Smooth muscle cell (in vitro differentiated cells): ENCODE results near the gene ALKBH3. TPM values are rescaled to one million over a fixed set of nuclear protein-coding genes. Genes with fewer than 3 reads are reported as not detected.

Source experiments
- DNase-seq: peaks from one replicate; lab custom pipeline; 2025; ENCODE audit not compliant: unreplicated experiment; lab: John Stamatoyannopoulos, UW
- H2AFZ ChIP-seq: fragments of 200-600 bp; sonication (generic); 2 replicates; pipeline ENCODE4 v1.6.0; 2016; ENCODE audit warnings: antibody characterized with exemption, low read depth, mild to moderate bottlenecking
- H3F3A ChIP-seq: fragments of 200-600 bp; sonication (generic); 2 replicates; pipeline ENCODE4 v1.6.0; 2017; ENCODE audit warnings: antibody characterized with exemption, low read depth
- H3K27ac ChIP-seq: fragments of 200-600 bp; sonication (generic); 2 replicates; pipeline ENCODE4 v1.5.1; 2016; ENCODE audit warnings: low read depth, mild to moderate bottlenecking
- H3K27me3 ChIP-seq: fragments of 200-600 bp; sonication (generic); 2 replicates; pipeline ENCODE4 v1.6.1; 2016; ENCODE audit warnings: low read depth, mild to moderate bottlenecking
- H3K36me3 ChIP-seq: fragments of 200-600 bp; sonication (generic); 2 replicates; pipeline ENCODE4 v1.5.1; 2016; ENCODE audit warnings: low read depth
- H3K4me1 ChIP-seq: fragments of 200-600 bp; sonication (generic); 2 replicates; pipeline ENCODE4 v1.5.1; 2016; ENCODE audit warnings: low read depth
- H3K4me2 ChIP-seq: fragments of 200-600 bp; sonication (generic); 2 replicates; pipeline ENCODE4 v1.6.0; 2016; ENCODE audit warnings: mild to moderate bottlenecking
- H3K4me3 ChIP-seq: fragments of 200-600 bp; sonication (generic); 2 replicates; pipeline ENCODE4 v1.5.1; 2016; ENCODE audit warnings: mild to moderate bottlenecking
- H3K79me2 ChIP-seq: fragments of 200-600 bp; sonication (generic); 2 replicates; pipeline ENCODE4 v1.6.0; 2016; ENCODE audit warnings: low read depth, mild to moderate bottlenecking
- H3K9ac ChIP-seq: fragments of 200-600 bp; sonication (generic); 2 replicates; pipeline ENCODE4 v1.6.0; 2016; ENCODE audit warnings: low read depth
- H3K9me3 ChIP-seq: fragments of 200-600 bp; sonication (generic); replicated peaks from 2 replicates; pipeline ENCODE4 v1.5.1; 2016; ENCODE audit warnings: low read depth
- H4K20me1 ChIP-seq: fragments of 200-600 bp; sonication (generic); 2 replicates; pipeline ENCODE4 v1.6.0; 2016; ENCODE audit warnings: low read depth
- CTCF ChIP-seq: fragments of 200-600 bp; sonication (generic); IDR thresholded peaks from 2 replicates; pipeline ENCODE4 v1.5.1; 2017; ENCODE audit warnings: borderline replicate concordance, mild to moderate bottlenecking, antibody characterized with exemption; ENCODE audit not compliant: insufficient read depth, poor library complexity, severe bottlenecking
- WGBS: methylation state at CpG from one replicate; pipeline ENCODE4 v1.1.7; 2016; ENCODE audit warnings: low lambda C conversion rate; 5-methylcytosine and 5-hydroxymethylcytosine counted together
- polyA plus RNA-seq: library from polyadenylated mRNA; unstranded; fragments of >200 nt; fragmentation: Nextera tagmentation; extraction: Ambion mirVana; gene quantifications from 2 replicates; pipeline ENCODE4 v1.2.1, GENCODE V29; 2016
- total RNA-seq: library from RNA; depleted of rRNA; stranded (reverse); fragments of >200 nt; gene quantifications from 2 replicates; pipeline ENCODE4 v1.2.3, GENCODE V29; 2014

The ALKBH3 gene
- total and polyA plus RNA-seq, 2 experiments from 2014 or later, result 29.9 to 34.3 TPM

- no peak overlapping the region for H3K27ac ChIP-seq
- H3K4me2 ChIP-seq, result no peak overlapping the region
- no peak overlapping the region for H2AFZ ChIP-seq
- no peaks in the 10 kb centered on the region for H3K36me3 ChIP-seq
- H3K9me3 ChIP-seq, result no peaks in the 10 kb centered on the region
- H3K27me3 ChIP-seq, result peaks cover 51% of the 10 kb centered on the region
- WGBS, result 82% methylated on average over 2 of the region's 2 CpGs
- no peak for TF ChIP-seq CTCF
- H3K4me3 ChIP-seq, result no peak overlapping the region
- H3K9ac ChIP-seq, result no peak overlapping the region
- H3F3A ChIP-seq, result no peaks in the 10 kb centered on the region
- H3K4me1 ChIP-seq, result no peaks in the 10 kb centered on the region
- no peaks in the 10 kb centered on the region for H3K79me2 ChIP-seq
- no peaks in the 10 kb centered on the region for H4K20me1 ChIP-seq
- DNase-seq, result no peak
These were observed 9.6 kb upstream of the ALKBH3 start for GRCh38 chr11:43871051-43871450.

- Histone ChIP-seq H3K79me2 (no peaks in the 10 kb centered on the region), H3K4me2 (no peak overlapping the region), H4K20me1 (no peaks in the 10 kb centered on the region), H3K27ac (no peak overlapping the region), H3K36me3 (no peaks in the 10 kb centered on the region), H3K4me3 (no peak overlapping the region), H3K9ac (no peak overlapping the region), H3F3A (no peaks in the 10 kb centered on the region), H3K9me3 (no peaks in the 10 kb centered on the region), H3K4me1 (no peaks in the 10 kb centered on the region), H3K27me3 (peaks cover 64% of the 10 kb centered on the region), H2AFZ (no peak overlapping the region)
- WGBS, result 80% methylated on average over 7 of the region's 7 CpGs
- no peak for DNase-seq
- TF ChIP-seq CTCF, result no peak
These were observed 7.6 kb upstream of the ALKBH3 start for GRCh38 chr11:43872995-43873394.

- TF ChIP-seq CTCF, result no peak
- no peak for DNase-seq
- Histone ChIP-seq H3K9ac (no peak overlapping the region), H3K79me2 (no peaks in the 10 kb centered on the region), H4K20me1 (no peaks in the 10 kb centered on the region), H3K4me3 (no peak overlapping the region), H3K27ac (no peak overlapping the region), H3F3A (no peaks in the 10 kb centered on the region), H3K4me1 (no peaks in the 10 kb centered on the region), H3K9me3 (no peaks in the 10 kb centered on the region), H2AFZ (no peak overlapping the region), H3K4me2 (no peak overlapping the region), H3K27me3 (peaks cover 73% of the 10 kb centered on the region), H3K36me3 (no peaks in the 10 kb centered on the region)
- WGBS, result 81% methylated on average over 3 of the region's 3 CpGs
These were observed 6.6 kb upstream of the ALKBH3 start for GRCh38 chr11:43874078-43874477.

- no peak overlapping the region for H3K9ac ChIP-seq
- H3K36me3 ChIP-seq, result no peaks in the 10 kb centered on the region
- no peaks in the 10 kb centered on the region for H3F3A ChIP-seq
- H3K79me2 ChIP-seq, result no peaks in the 10 kb centered on the region
- no peak overlapping the region for H2AFZ ChIP-seq
- H3K27me3 ChIP-seq, result peaks cover 80% of the 10 kb centered on the region
- 65% methylated on average over 1 of the region's 1 CpG for WGBS
- H3K4me2 ChIP-seq, result no peak overlapping the region
- DNase-seq, result no peak
- H3K9me3 ChIP-seq, result no peaks in the 10 kb centered on the region
- no peak for TF ChIP-seq CTCF
- H3K4me3 ChIP-seq, result no peak overlapping the region
- H4K20me1 ChIP-seq, result no peaks in the 10 kb centered on the region
- no peaks in the 10 kb centered on the region for H3K4me1 ChIP-seq
- H3K27ac ChIP-seq, result no peak overlapping the region
These were observed 5.9 kb upstream of the ALKBH3 start for GRCh38 chr11:43874738-43875137.
